GM12878 (cell line): Measurements from ENCODE around the gene MORC1. TPM values are rescaled to one million over a fixed set of nuclear protein-coding genes. Genes with fewer than 3 reads are reported as not detected.
A peak's percentile ranks its signal among the peaks of the same experiment; 100 is the strongest.

ENCODE experiments used
- ATAC-seq: fragments of 200-7000 bp; cut with Tn5 transposase; 3 replicates; pipeline ENCODE4 v1.9.1; 2020; ENCODE audit warnings: mild to moderate bottlenecking, moderate library complexity
- BruUV-seq: library from RNA; stranded (reverse); fragments of 400-500 nt; replicated peaks from 2 replicates; lab custom pipeline; 2021; lab: Mats Ljungman, UMichigan
- CTCF ChIA-PET: fragments of 300-600 bp; sonication (Branson Sonifier 250); formaldehyde crosslinking; extraction: SDS; loops from one replicate; lab custom pipeline; 2021; ENCODE audit warnings: inconsistent platforms; lab: Yijun Ruan, JAX
- POLR2A ChIA-PET: fragments of 350-600 bp; formaldehyde crosslinking; extraction: SDS; loops from one replicate; lab custom pipeline; 2021; ENCODE audit warnings: inconsistent platforms; lab: Charles Lee
- RAD21 ChIA-PET: fragments of 300-600 bp; sonication (Branson Sonifier 250); formaldehyde crosslinking; loops from one replicate; lab custom pipeline; 2023; ENCODE audit warnings: antibody characterized with exemption; ENCODE audit not compliant: unreplicated experiment; lab: Charles Lee
- SMC1A ChIA-PET: fragments of 300-600 bp; sonication (Branson Sonifier 250); formaldehyde crosslinking; loops from one replicate; lab custom pipeline; 2023; ENCODE audit not compliant: unreplicated experiment, uncharacterized antibody; lab: Charles Lee
- DNase-seq: peaks from one replicate; pipeline ENCODE4 v3.0.0-alpha.2; 2011; ENCODE audit warnings: low read depth, low spot score
- FAIRE-seq: peaks from 3 replicates; lab custom pipeline; 2011; peaks lifted over from hg19 to GRCh38; lab: Jason Lieb, UNC
- H2AFZ ChIP-seq: 2 replicates; pipeline ENCODE4 v1.6.0; 2011; ENCODE audit warnings: low read depth, low read length, control low read depth; ENCODE audit not compliant: control insufficient read depth
- H3K27ac ChIP-seq: 2 replicates; pipeline ENCODE4 v1.5.1; 2011; ENCODE audit warnings: control low read depth; ENCODE audit not compliant: control insufficient read depth, insufficient read depth
- H3K27me3 ChIP-seq, 2 experiments: replicated peaks in 1 of 2; 2 replicates each; pipeline versions ENCODE4 v1.6.0 to v1.6.1; 2011; ENCODE audit warnings: low read length in 1 of 2; ENCODE audit not compliant: control insufficient read depth in 2 of 2, insufficient read depth in 2 of 2
- H3K36me3 ChIP-seq, 2 experiments: 2 replicates each; pipeline ENCODE4 v1.5.1; 2011; ENCODE audit warnings: low read length in 1 of 2; ENCODE audit not compliant: control insufficient read depth in 2 of 2, insufficient read depth in 2 of 2
- H3K4me1 ChIP-seq: 2 replicates; pipeline ENCODE4 v1.6.1; 2011; ENCODE audit warnings: mild to moderate bottlenecking, low read length, moderate library complexity, mixed read lengths; ENCODE audit not compliant: control insufficient read depth, insufficient read depth
- H3K4me2 ChIP-seq: 2 replicates; pipeline ENCODE4 v1.6.0; 2011; ENCODE audit warnings: control low read depth; ENCODE audit not compliant: control insufficient read depth, insufficient read depth
- H3K4me3 ChIP-seq: fragments of 200-600 bp; sonication (generic); 2 replicates; pipeline ENCODE4 v1.5.1; 2016
- H3K79me2 ChIP-seq: 2 replicates; pipeline ENCODE4 v1.6.0; 2011; ENCODE audit warnings: low read length; ENCODE audit not compliant: control insufficient read depth, insufficient read depth
- H3K9ac ChIP-seq: 2 replicates; pipeline ENCODE4 v1.8.0; 2011; ENCODE audit warnings: low read length, control low read depth, mixed read lengths; ENCODE audit not compliant: control insufficient read depth, insufficient read depth
- H3K9me3 ChIP-seq: replicated peaks from 3 replicates; pipeline ENCODE4 v1.5.1; 2011; ENCODE audit warnings: mild to moderate bottlenecking, low read length; ENCODE audit not compliant: control insufficient read depth, insufficient read depth
- H4K20me1 ChIP-seq: 2 replicates; pipeline ENCODE4 v1.6.0; 2011; ENCODE audit not compliant: control insufficient read depth, insufficient read depth
- ELK1 ChIP-seq: IDR thresholded peaks from 2 replicates; pipeline ENCODE4 v1.6.1; 2012; ENCODE audit warnings: low read depth, low read length, improper control_type of control experiment
- JUNB ChIP-seq: IDR thresholded peaks from 2 replicates; pipeline ENCODE4 v1.6.1; 2016; ENCODE audit warnings: antibody characterized with exemption, mild to moderate bottlenecking
- NR2F1 ChIP-seq: fragments of 450-650 bp; conservative IDR thresholded peaks from 2 replicates; pipeline ENCODE4 v1.6.1; 2017; ENCODE audit warnings: mild to moderate bottlenecking
- RUNX3 ChIP-seq: IDR thresholded peaks from 2 replicates; pipeline ENCODE4 v1.6.1; 2012; ENCODE audit warnings: low read length, inconsistent platforms
- TCF7 ChIP-seq: IDR thresholded peaks from 2 replicates; pipeline ENCODE4 v1.6.1; 2014; ENCODE audit warnings: antibody characterized with exemption, borderline replicate concordance
- USF1 ChIP-seq: IDR thresholded peaks from 2 replicates; pipeline ENCODE4 v1.6.1; 2011; ENCODE audit warnings: borderline replicate concordance, low read depth, mild to moderate bottlenecking, moderate library complexity, mixed read lengths, low read length; ENCODE audit not compliant: insufficient read depth; ENCODE audit errors: extremely low read length
- YY1 ChIP-seq: IDR thresholded peaks from 2 replicates; pipeline ENCODE4 v1.6.1; 2011; ENCODE audit warnings: low read depth, mild to moderate bottlenecking, low read length
- WGBS: methylation state at CpG from one replicate; pipeline ENCODE4 v1.1.6; 2016; ENCODE audit warnings: low lambda C conversion rate; ENCODE audit not compliant: insufficient replicate concordance, insufficient coverage; ENCODE audit errors: missing lambda C conversion rate; 5-methylcytosine and 5-hydroxymethylcytosine counted together
- in situ Hi-C: fragments of 300-500 bp; cut with MboI; formaldehyde crosslinking; loops from 9 replicates; pipeline ENCODE4 v1.14.3; 2018; ENCODE audit warnings: mixed read lengths
- intact Hi-C: fragments of 100-400 bp; cut with micrococcal nuclease; formaldehyde crosslinking; loops from one replicate; pipeline ENCODE4 v1.14.2; 2022; ENCODE audit not compliant: unreplicated experiment
- polyA plus RNA-seq, 11 experiments: library from polyadenylated mRNA; depleted of rRNA in 4 of 11; unstranded in 6 of 11; stranded (reverse) in 5 of 11; fragments of >200 nt; fragmentation: Nextera tagmentation in 4 of 11; fragmentation: Illumina TruSeq in 1 of 11; extraction: Ambion mirVana in 4 of 11; extraction: Trizol in 1 of 11; gene quantifications; 1 replicate in 1 of 11; 2 replicates in 10 of 11; pipeline versions ENCODE4 v1.2.1 to v1.2.3, GENCODE V29; 2011 to 2016; ENCODE audit warnings: inconsistent platforms in 2 of 11, missing spikeins in 2 of 11, low read depth in 1 of 11
- total RNA-seq, 4 experiments: library from RNA; depleted of rRNA in 3 of 4; stranded (reverse); fragments of >200 nt in 3 of 4; fragmentation: Illumina TruSeq in 1 of 4; extraction: Trizol in 1 of 4; gene quantifications; 2 replicates each; pipeline versions ENCODE4 v1.2.1 to v1.2.3, GENCODE V29; 2013 to 2021

Gene MORC1
- total and polyA plus RNA-seq, 10 of the 15 experiments (the other 5 are each of a cell fraction or from before 2014, with no cell fraction given) = 0.18 TPM; not detected in 9

- no peak for TF ChIP-seq ELK1
These were observed 147.4 kb downstream of the MORC1 start (continued) for GRCh38 chr3:108970561-108970960.

GRCh38 chr3:108966773-108967172 is 151.2 kb downstream of the MORC1 start:
- ChIA-PET CTCF (no interaction called here), POLR2A (no interaction called here)
- H3K79me2 ChIP-seq = no peaks in the 10 kb centered on the region
- no peaks in the 10 kb centered on the region for H4K20me1 ChIP-seq
- H3K36me3 ChIP-seq = no peaks in the 10 kb centered on the region
- ATAC-seq (peak; percentile 23; the same call in 2 of the 3 replicates), FAIRE-seq (no peak)
- peaks cover 0 to 1% of the 10 kb centered on the region in 2 experiments; a peak in 1 of 4 replicates for H3K27me3 ChIP-seq
- H2AFZ ChIP-seq = no peak overlapping the region
- BruUV-seq = no TSS peak
- no peak overlapping the region for H3K27ac ChIP-seq
- no peak overlapping the region for H3K4me3 ChIP-seq
- H3K4me1 ChIP-seq = no peaks in the 10 kb centered on the region
- in situ Hi-C loops (no loop called here), intact Hi-C loops (no loop called here)
- H3K4me2 ChIP-seq = no peak overlapping the region
- TF ChIP-seq RUNX3 (peak; percentile 81), USF1 (no peak), JUNB (peak; percentile 46), TCF7 (peak; percentile 58), YY1 (no peak), NR2F1 (no peak)
- TF ChIP-seq, all 136 proteins: peak for 3
- Histone ChIP-seq H3K9ac (no peak overlapping the region), H3K9me3 (no peaks in the 10 kb centered on the region)
- ChIA-PET SMC1A (no interaction called here), RAD21 (no interaction called here)
- WGBS = 29% methylated on average over 3 of the region's 3 CpGs
- DNase-seq = no peak
